Measurements from ENCODE around the gene SLC9A8. TPM values are rescaled to one million over a fixed set of nuclear protein-coding genes. Genes with fewer than 3 reads are reported as not detected.
A peak's percentile ranks its signal among the peaks of the same experiment; 100 is the strongest.

SLC9A8 gene
- total and polyA plus RNA-seq, 9 of the 15 experiments (the other 6 are each of a cell fraction or from before 2014, with no cell fraction given): 0.56 to 9.7 (median 5.0) TPM

DNA sequence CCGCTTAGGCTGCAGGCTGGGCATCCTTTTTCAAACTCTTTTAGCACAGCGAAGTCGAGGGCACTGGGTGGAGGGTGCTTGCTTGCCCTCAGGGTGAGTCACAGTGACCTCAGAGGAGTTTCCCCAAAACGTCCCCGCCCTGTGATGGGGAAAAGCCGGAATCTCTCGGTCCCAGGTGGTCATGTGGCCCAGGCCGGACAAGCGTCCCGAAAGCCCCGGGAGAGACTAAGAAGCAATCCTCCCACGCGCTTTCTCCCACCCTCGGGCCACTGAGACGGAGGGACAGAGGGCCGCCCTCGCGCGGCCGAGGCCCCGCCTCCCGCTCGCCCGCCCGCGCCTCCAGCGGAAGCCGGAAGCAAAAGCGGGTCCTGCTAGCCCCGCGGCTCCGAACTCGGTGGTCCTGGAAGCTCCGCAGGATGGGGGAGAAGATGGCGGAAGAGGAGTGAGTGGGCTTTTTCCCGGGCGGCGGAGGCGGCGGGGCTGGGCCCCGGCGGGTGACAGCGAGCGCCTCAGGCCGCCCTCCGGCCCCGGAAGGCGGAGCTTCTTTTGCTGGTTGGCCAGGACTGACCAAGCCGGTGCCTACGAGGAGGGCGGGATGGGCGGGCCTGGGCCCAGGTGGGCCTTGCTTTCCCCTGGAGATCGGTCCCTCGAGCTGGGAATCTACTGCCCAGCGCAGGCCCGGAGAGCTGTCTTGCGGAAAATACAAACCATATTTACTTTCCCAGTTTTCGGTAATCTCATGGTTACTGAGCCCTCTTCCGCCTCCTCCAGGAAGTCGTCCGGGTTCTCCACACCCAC is at the start of gene SLC9A8 (continued):
- TF ChIP-seq ARNT (IDR thresholded peaks at IDR 0.05): no peak
- TF ChIP-seq CBFA2T2 (conservative IDR thresholded peaks at IDR 0.05): peak; percentile 55
- TF ChIP-seq MTA2 (IDR thresholded peaks at IDR 0.05; ENCODE audit: low read depth): no peak
- no peak for TF ChIP-seq LARP7 (IDR thresholded peaks at IDR 0.05)
- TF ChIP-seq TCF7 (IDR thresholded peaks at IDR 0.05; ENCODE audit: borderline replicate concordance): no peak
- TF ChIP-seq FOXM1 (IDR thresholded peaks at IDR 0.05; ENCODE audit: low read depth): no peak
- no peak for TF ChIP-seq FOXM1 (CRISPR knock-in tag; IDR thresholded peaks at IDR 0.05; ENCODE audit: low read depth)
- TF ChIP-seq ZNF217 (CRISPR knock-in tag; IDR thresholded peaks at IDR 0.05): no peak
- TF ChIP-seq YBX1 (IDR thresholded peaks at IDR 0.05): no peak
- peak; percentile 76; the same call in 1 of the 2 replicates for TF ChIP-seq PHF8 (IDR thresholded peaks at IDR 0.05; ENCODE audit: borderline replicate concordance, low read length)
- TF ChIP-seq KLF6 (CRISPR knock-in tag; IDR thresholded peaks at IDR 0.05; ENCODE audit: borderline replicate concordance): no peak
- TF ChIP-seq, protein P1, sequence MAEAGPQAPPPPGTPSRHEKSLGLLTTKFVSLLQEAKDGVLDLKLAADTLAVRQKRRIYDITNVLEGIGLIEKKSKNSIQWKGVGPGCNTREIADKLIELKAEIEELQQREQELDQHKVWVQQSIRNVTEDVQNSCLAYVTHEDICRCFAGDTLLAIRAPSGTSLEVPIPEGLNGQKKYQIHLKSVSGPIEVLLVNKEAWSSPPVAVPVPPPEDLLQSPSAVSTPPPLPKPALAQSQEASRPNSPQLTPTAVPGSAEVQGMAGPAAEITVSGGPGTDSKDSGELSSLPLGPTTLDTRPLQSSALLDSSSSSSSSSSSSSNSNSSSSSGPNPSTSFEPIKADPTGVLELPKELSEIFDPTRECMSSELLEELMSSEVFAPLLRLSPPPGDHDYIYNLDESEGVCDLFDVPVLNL (CRISPR knock-in tag; IDR thresholded peaks at IDR 0.05; ENCODE audit: low read depth): no peak
- no peak for TF ChIP-seq ZNF655 (CRISPR knock-in tag; IDR thresholded peaks at IDR 0.05)
- TF ChIP-seq, protein P2, sequence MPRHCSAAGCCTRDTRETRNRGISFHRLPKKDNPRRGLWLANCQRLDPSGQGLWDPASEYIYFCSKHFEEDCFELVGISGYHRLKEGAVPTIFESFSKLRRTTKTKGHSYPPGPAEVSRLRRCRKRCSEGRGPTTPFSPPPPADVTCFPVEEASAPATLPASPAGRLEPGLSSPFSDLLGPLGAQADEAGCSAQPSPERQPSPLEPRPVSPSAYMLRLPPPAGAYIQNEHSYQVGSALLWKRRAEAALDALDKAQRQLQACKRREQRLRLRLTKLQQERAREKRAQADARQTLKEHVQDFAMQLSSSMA (CRISPR knock-in tag; IDR thresholded peaks at IDR 0.05): no peak
- no peak for TF ChIP-seq ERF (CRISPR knock-in tag; IDR thresholded peaks at IDR 0.05)
- TF ChIP-seq, protein P3, sequence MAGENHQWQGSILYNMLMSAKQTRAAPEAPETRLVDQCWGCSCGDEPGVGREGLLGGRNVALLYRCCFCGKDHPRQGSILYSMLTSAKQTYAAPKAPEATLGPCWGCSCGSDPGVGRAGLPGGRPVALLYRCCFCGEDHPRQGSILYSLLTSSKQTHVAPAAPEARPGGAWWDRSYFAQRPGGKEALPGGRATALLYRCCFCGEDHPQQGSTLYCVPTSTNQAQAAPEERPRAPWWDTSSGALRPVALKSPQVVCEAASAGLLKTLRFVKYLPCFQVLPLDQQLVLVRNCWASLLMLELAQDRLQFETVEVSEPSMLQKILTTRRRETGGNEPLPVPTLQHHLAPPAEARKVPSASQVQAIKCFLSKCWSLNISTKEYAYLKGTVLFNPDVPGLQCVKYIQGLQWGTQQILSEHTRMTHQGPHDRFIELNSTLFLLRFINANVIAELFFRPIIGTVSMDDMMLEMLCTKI (IDR thresholded peaks at IDR 0.05; ENCODE audit: partially characterized antibody): no peak
- TF ChIP-seq NFIX (CRISPR knock-in tag; IDR thresholded peaks at IDR 0.05; ENCODE audit: low read depth): no peak
- TF ChIP-seq KLF1 (tag; IDR thresholded peaks at IDR 0.05): 0 out of 2 replicates have a peak, but pooled peaks have one; percentile 29
- TF ChIP-seq ZNF174 (CRISPR knock-in tag; IDR thresholded peaks at IDR 0.05): no peak
- TF ChIP-seq TEAD2 (tag; IDR thresholded peaks at IDR 0.05): no peak
- TF ChIP-seq ZNF140 (CRISPR knock-in tag; IDR thresholded peaks at IDR 0.05): no peak
- no peak for TF ChIP-seq U2AF2 (optimal IDR thresholded peaks at IDR 0.05; ENCODE audit: low read depth, low read length)
- TF ChIP-seq ZNF197 (CRISPR knock-in tag; IDR thresholded peaks at IDR 0.05; ENCODE audit: low read depth): no peak
- TF ChIP-seq HMG20A (CRISPR knock-in tag; conservative IDR thresholded peaks at IDR 0.05): no peak
- TF ChIP-seq ZFP1 (CRISPR knock-in tag; IDR thresholded peaks at IDR 0.05): no peak
- 0 out of 2 replicates have a peak, but pooled peaks have one; percentile 28 for TF ChIP-seq MTA1 (IDR thresholded peaks at IDR 0.05; ENCODE audit: borderline replicate concordance)

Measured in K562 (cell line).